Keratinocyte (primary cell): ENCODE results near the gene FER1L5. TPM values are rescaled to one million over a fixed set of nuclear protein-coding genes. Genes with fewer than 3 reads are reported as not detected.
A peak's percentile ranks its signal among the peaks of the same experiment; 100 is the strongest.

ENCODE experiments used
- DNase-seq: peaks from one replicate; pipeline ENCODE4 v3.0.0-alpha.2; 2011; ENCODE audit warnings: low read depth, missing footprints, low spot score
- FAIRE-seq: peaks from 2 replicates; lab custom pipeline; 2011; peaks lifted over from hg19 to GRCh38; lab: Jason Lieb, UNC
- H2AFZ ChIP-seq: 2 replicates; pipeline ENCODE4 v1.6.0; 2012; ENCODE audit warnings: low read length, control low read depth, inconsistent platforms; ENCODE audit not compliant: control insufficient read depth
- H3K27ac ChIP-seq: 2 replicates; pipeline ENCODE4 v1.5.1; 2011; ENCODE audit warnings: low read length; ENCODE audit not compliant: control insufficient read depth, insufficient read depth
- H3K27me3 ChIP-seq: 3 replicates; pipeline ENCODE4 v1.6.0; 2011; ENCODE audit warnings: low read length; ENCODE audit not compliant: control insufficient read depth, insufficient read depth; ENCODE audit errors: extremely low read depth
- H3K36me3 ChIP-seq, 2 experiments: 2 replicates in 1 of 2; 3 replicates in 1 of 2; pipeline ENCODE4 v1.5.1; 2011; ENCODE audit warnings: low read length in 2 of 2, mild to moderate bottlenecking in 1 of 2; ENCODE audit not compliant: control insufficient read depth in 2 of 2, insufficient read depth in 2 of 2; ENCODE audit errors: extremely low read depth in 1 of 2
- H3K4me1 ChIP-seq: 3 replicates; pipeline ENCODE4 v1.5.1; 2011; ENCODE audit warnings: low read length; ENCODE audit not compliant: control insufficient read depth, insufficient read depth; ENCODE audit errors: extremely low read depth
- H3K4me2 ChIP-seq: 3 replicates; pipeline ENCODE4 v1.6.0; 2011; ENCODE audit warnings: low read depth, low read length; ENCODE audit not compliant: control insufficient read depth, insufficient read depth; ENCODE audit errors: extremely low read depth
- H3K4me3 ChIP-seq, 3 experiments: fragments of 200-600 bp in 1 of 3; sonication (generic) in 1 of 3; 2 replicates in 2 of 3; 3 replicates in 1 of 3; pipeline ENCODE4 v1.5.1; 2011 to 2016; ENCODE audit warnings: low read length in 3 of 3, mild to moderate bottlenecking in 3 of 3, control low read depth in 2 of 3, inconsistent platforms in 1 of 3, low read depth in 1 of 3, mixed read lengths in 1 of 3, mixed run types in 1 of 3, moderate library complexity in 1 of 3; ENCODE audit not compliant: control insufficient read depth in 2 of 3, insufficient read depth in 2 of 3; ENCODE audit errors: extremely low read depth in 1 of 3
- H3K79me2 ChIP-seq: 2 replicates; pipeline ENCODE4 v1.6.0; 2012; ENCODE audit warnings: low read length; ENCODE audit not compliant: control insufficient read depth, insufficient read depth
- H3K9ac ChIP-seq: 3 replicates; pipeline ENCODE4 v1.6.0; 2011; ENCODE audit warnings: low read length; ENCODE audit not compliant: control insufficient read depth, insufficient read depth; ENCODE audit errors: extremely low read depth
- H3K9me1 ChIP-seq: 3 replicates; pipeline ENCODE4 v1.6.0; 2011; ENCODE audit warnings: low read length; ENCODE audit not compliant: control insufficient read depth, insufficient read depth; ENCODE audit errors: extremely low read depth
- H3K9me3 ChIP-seq: 2 replicates; pipeline ENCODE4 v1.5.1; 2012; ENCODE audit warnings: low read depth, low read length; ENCODE audit not compliant: control insufficient read depth
- H4K20me1 ChIP-seq: 3 replicates; pipeline ENCODE4 v1.6.0; 2011; ENCODE audit warnings: low read length; ENCODE audit not compliant: control insufficient read depth, insufficient read depth; ENCODE audit errors: extremely low read depth
- CTCF ChIP-seq, 3 experiments: IDR thresholded peaks in 1 of 3; conservative IDR thresholded peaks in 1 of 3; optimal IDR thresholded peaks in 1 of 3; 2 replicates in 2 of 3; 3 replicates in 1 of 3; pipeline versions ENCODE3 to v1.5.1; 2011; ENCODE audit warnings: low read length in 3 of 3, mild to moderate bottlenecking in 3 of 3, moderate library complexity in 2 of 3, control low read depth in 1 of 3, inconsistent platforms in 1 of 3; ENCODE audit not compliant: insufficient read depth in 2 of 3; ENCODE audit errors: extremely low read depth in 1 of 3
- EZH2 ChIP-seq: IDR thresholded peaks from one replicate; pipeline ENCODE4 v1.6.1; 2012; ENCODE audit warnings: inconsistent platforms, mild to moderate bottlenecking, low read length, moderate library complexity
- dilution Hi-C: fragments of 300-500 bp; cut with MboI; formaldehyde crosslinking; loops from one replicate; pipeline ENCODE4 v1.7.0; 2020; ENCODE audit warnings: low sequenced_read_pairs; ENCODE audit not compliant: extremely low pct_ligation_motif_present
- polyA plus RNA-seq, 5 experiments: library from polyadenylated mRNA; depleted of rRNA in 3 of 5; stranded (reverse) in 3 of 5; stranded (forward) in 1 of 5; unstranded in 1 of 5; fragments of >200 nt; gene quantifications; 1 replicate in 1 of 5; 2 replicates in 3 of 5; 3 replicates in 1 of 5; pipeline versions ENCODE4 v1.2.1 to v1.2.3, GENCODE V29; 2011 to 2012; ENCODE audit warnings: missing spikeins in 2 of 5, low read depth in 1 of 5, low replicate concordance in 1 of 5

FER1L5 gene
- polyA plus RNA-seq, 1 donor (not counting 4 experiments of a cell fraction or from before 2014, with no cell fraction given), result 0.01 TPM

DNA sequence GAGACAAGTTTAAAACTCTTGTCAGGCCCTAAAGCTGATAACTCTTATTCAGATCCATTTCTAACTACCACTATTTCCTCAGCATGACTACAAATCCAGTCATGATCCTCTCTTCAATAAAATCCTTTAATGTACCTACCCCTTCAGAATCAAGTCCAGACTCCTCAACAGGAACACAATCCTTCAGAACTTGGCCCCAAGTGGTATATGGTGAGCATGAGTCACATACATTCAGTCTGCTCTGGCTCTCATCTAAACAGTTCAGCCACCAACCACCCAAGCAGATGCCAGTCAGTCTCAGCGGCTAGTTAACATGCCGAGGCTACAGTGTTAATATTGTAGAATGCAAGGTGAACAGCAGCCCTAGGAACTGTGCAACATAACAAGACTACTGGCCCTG lies 87.6 kb downstream of the FER1L5 start:
- H2AFZ ChIP-seq, result no peak overlapping the region
- H3K79me2 ChIP-seq, result no peaks in the 10 kb centered on the region
- H4K20me1 ChIP-seq, result no peaks in the 10 kb centered on the region
- H3K4me1 ChIP-seq, result peaks cover 15% of the 10 kb centered on the region
- dilution Hi-C loops, result no loop called here
- TF ChIP-seq EZH2 (no peak), CTCF (optimal IDR thresholded peaks at IDR 0.05 in 1 of 3, IDR thresholded peaks at IDR 0.05 in 1 of 3, conservative IDR thresholded peaks at IDR 0.05 in 1 of 3; ENCODE audit: extremely low read depth in 1 of 3, insufficient read depth in 2 of 3, low read length in 3 of 3) (no peak)
- H3K9me1 ChIP-seq, result no peaks in the 10 kb centered on the region
- no peak overlapping the region for H3K9ac ChIP-seq
- no peaks in the 10 kb centered on the region for H3K9me3 ChIP-seq
- peak; percentile 82 for DNase-seq
- H3K36me3 ChIP-seq, result peaks cover 26% of the 10 kb centered on the region in 2 experiments
- H3K27ac ChIP-seq, result no peak overlapping the region
- FAIRE-seq, result peak; percentile 91
- peak overlapping the region; percentile 15 for H3K4me2 ChIP-seq
- H3K4me3 ChIP-seq, result no peak overlapping the region
- no peaks in the 10 kb centered on the region for H3K27me3 ChIP-seq

DNA sequence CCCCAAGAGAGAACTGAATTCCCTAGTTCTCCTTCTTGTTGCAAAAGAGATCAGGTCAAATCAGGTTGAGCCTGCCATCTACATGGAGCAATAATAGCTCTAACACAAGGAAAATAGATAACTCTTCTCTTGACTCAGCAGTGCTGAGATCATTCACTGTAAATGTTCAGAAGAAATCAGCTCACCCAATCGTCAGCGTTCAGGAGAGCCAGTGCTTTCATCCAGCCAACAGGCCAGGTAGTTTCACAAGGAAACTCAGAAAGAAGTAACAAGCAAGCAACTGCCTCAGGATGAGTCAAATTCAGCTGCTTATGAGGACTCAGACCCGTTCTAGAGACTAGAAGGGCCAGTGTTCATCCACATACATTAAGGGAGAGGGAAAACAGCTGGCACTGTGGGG lies 91.4 kb downstream of the FER1L5 start:
- Histone ChIP-seq H3K27me3 (no peaks in the 10 kb centered on the region), H3K9me3 (no peaks in the 10 kb centered on the region), H3K4me1 (peaks cover 19% of the 10 kb centered on the region), H3K27ac (no peak overlapping the region), H3K4me2 (no peak overlapping the region), H3K9me1 (no peaks in the 10 kb centered on the region), H3K4me3 (no peak overlapping the region), H4K20me1 (no peaks in the 10 kb centered on the region), H3K79me2 (peaks cover 15% of the 10 kb centered on the region), H2AFZ (no peak overlapping the region), H3K9ac (no peak overlapping the region), H3K36me3 (peaks cover 26 to 31% of the 10 kb centered on the region in 2 experiments)
- dilution Hi-C loops, result no loop called here
- DNase-seq (no peak), FAIRE-seq (no peak)
- TF ChIP-seq CTCF (optimal IDR thresholded peaks at IDR 0.05 in 1 of 3, IDR thresholded peaks at IDR 0.05 in 1 of 3, conservative IDR thresholded peaks at IDR 0.05 in 1 of 3; ENCODE audit: extremely low read depth in 1 of 3, insufficient read depth in 2 of 3, low read length in 3 of 3) (no peak), EZH2 (no peak)
